ENCODE measurements around the gene C10orf71. TPM values are rescaled to one million over a fixed set of nuclear protein-coding genes. Genes with fewer than 3 reads are reported as not detected.

C10orf71 gene
- total RNA-seq, 2 donors from 2014 or later = 0.26 to 0.99 TPM

GRCh38 chr10:49367600-49367999, 68.6 kb downstream of the C10orf71 start:
- 18 to 39% methylated on average over 3 to 5 of the region's 5 CpGs for WGBS, 2 donors

GRCh38 chr10:49368256-49368655, 69.3 kb downstream of the C10orf71 start:
- no peaks in the 10 kb centered on the region for H3K9me3 ChIP-seq
- DNase-seq = no peak
- TF ChIP-seq POLR2A (IDR thresholded peaks at IDR 0.05) = no peak
- no peak for TF ChIP-seq CTCF (IDR thresholded peaks at IDR 0.05)
- H3K27me3 ChIP-seq = no peaks in the 10 kb centered on the region
- H3K4me1 ChIP-seq = peaks cover 2% of the 10 kb centered on the region
- H3K36me3 ChIP-seq (replicated peaks in 1 of 2; ENCODE audit: insufficient read depth in 1 of 2, low read depth in 2 of 2) = no peaks in the 10 kb centered on the region
- intact Hi-C loops (cut with DNase I) = no loop called here
- H3K27ac ChIP-seq = no peak overlapping the region
- 63% methylated on average over 4 of the region's 4 CpGs; no CpG with 5 or more reads in 1 of the 2 donors for WGBS, 2 donors
- H3K4me3 ChIP-seq = no peak overlapping the region
- no peak for ATAC-seq

More at GRCh38 chr10:49367600-49367999, 68.6 kb downstream of the C10orf71 start:
- Histone ChIP-seq H3K36me3 (replicated peaks in 1 of 2; ENCODE audit: insufficient read depth in 1 of 2, low read depth in 2 of 2) (no peaks in the 10 kb centered on the region), H3K9me3 (no peaks in the 10 kb centered on the region), H3K4me1 (peaks cover 8% of the 10 kb centered on the region), H3K4me3 (no peak overlapping the region), H3K27me3 (no peaks in the 10 kb centered on the region), H3K27ac (no peak overlapping the region)
- intact Hi-C loops (cut with DNase I) = no loop called here
- no peak for ATAC-seq
- no peak for TF ChIP-seq POLR2A (IDR thresholded peaks at IDR 0.05)
- no peak for TF ChIP-seq CTCF (IDR thresholded peaks at IDR 0.05)
- no peak for DNase-seq

GRCh38 chr10:49369216-49370162, 70.5 kb downstream of the C10orf71 start:
- ATAC-seq (no peak), DNase-seq (no peak)
- Histone ChIP-seq H3K4me1 (no peaks in the 10 kb centered on the region), H3K9me3 (no peaks in the 10 kb centered on the region), H3K4me3 (no peak overlapping the region), H3K36me3 (replicated peaks in 1 of 2; ENCODE audit: insufficient read depth in 1 of 2, low read depth in 2 of 2) (no peaks in the 10 kb centered on the region), H3K27ac (no peak overlapping the region), H3K27me3 (no peaks in the 10 kb centered on the region)
- WGBS, 2 donors = 60 to 76% methylated on average over 12 to 14 of the region's 14 CpGs
- TF ChIP-seq POLR2A (IDR thresholded peaks at IDR 0.05) = no peak
- no peak for TF ChIP-seq CTCF (IDR thresholded peaks at IDR 0.05)
- intact Hi-C loops (cut with DNase I) = no loop called here

- Histone ChIP-seq H3K27ac (no peak overlapping the region), H3K9me3 (no peaks in the 10 kb centered on the region), H3K4me1 (no peaks in the 10 kb centered on the region), H3K27me3 (no peaks in the 10 kb centered on the region), H3K36me3 (replicated peaks in 1 of 2; ENCODE audit: insufficient read depth in 1 of 2, low read depth in 2 of 2) (no peaks in the 10 kb centered on the region), H3K4me3 (no peak overlapping the region)
- TF ChIP-seq CTCF (IDR thresholded peaks at IDR 0.05) (no peak), POLR2A (IDR thresholded peaks at IDR 0.05) (no peak)
- 50 to 65% methylated on average over 8 of the region's 8 CpGs for WGBS, 2 donors
- DNase-seq = no peak
- intact Hi-C loops (cut with DNase I) = no loop called here
- no peak for ATAC-seq
Measured at GRCh38 chr10:49370326-49371100, 71.5 kb downstream of the C10orf71 start.

Measured in body of pancreas (tissue), 4 donors.